ACHN (cell line): ENCODE measurements around the gene IL32.

Source experiments
- DNase-seq: peaks from one replicate; pipeline ENCODE4 v3.0.0-alpha.2; 2015
- in situ Hi-C: cut with HindIII; loops from 2 replicates; pipeline ENCODE4 v1.10.0; 2017; ENCODE audit warnings: low sequenced_read_pairs, low pct_ligation_motif_present, low pct_unique_long_range_greater_than_20kb

IL32 gene

GRCh38 chr16:3098459-3099394, 33.3 kb downstream of the IL32 start, which contains the start of gene ZSCAN10:
TSS of gene ZSCAN10 (minus strand) at chr16:3099294. CDS start at chr16:3092937, 6,357 bp downstream.
- in situ Hi-C loops = no loop called here
- no peak for DNase-seq

GRCh38 chr16:3099395-3099731, 33.9 kb downstream of the IL32 start:
- DNase-seq = no peak
- in situ Hi-C loops = no loop called here

GRCh38 chr16:3099732-3100499, 34.5 kb downstream of the IL32 start:
- in situ Hi-C loops = no loop called here
- DNase-seq = peak; percentile 94

- DNase-seq = peak; percentile 62
- in situ Hi-C loops = no loop called here
Measured at GRCh38 chr16:3101018-3101840, 35.8 kb downstream of the IL32 start.

GRCh38 chr16:3101841-3102470, 36.5 kb downstream of the IL32 start:
- DNase-seq = no peak
- in situ Hi-C loops = no loop called here

- in situ Hi-C loops = no loop called here
- DNase-seq = peak; percentile 93
Measured at GRCh38 chr16:3106205-3106928, 40.9 kb downstream of the IL32 start.

GRCh38 chr16:3112058-3112880, 46.8 kb downstream of the IL32 start, which contains the start of gene ZNF205:
TSS of gene ZNF205 (plus strand) at chr16:3112586. CDS start at chr16:3113431, 845 bp downstream.
- in situ Hi-C loops = no loop called here
- peak; percentile 88 for DNase-seq

GRCh38 chr16:3112881-3113574, 47.6 kb downstream of the IL32 start:
- in situ Hi-C loops = no loop called here
- DNase-seq = no peak

GRCh38 chr16:3113765-3114479, 48.5 kb downstream of the IL32 start:
- in situ Hi-C loops = no loop called here

GRCh38 chr16:3115003-3115402, 49.6 kb downstream of the IL32 start:
- DNase-seq = no peak
- in situ Hi-C loops = no loop called here

More at GRCh38 chr16:3113765-3114479, 48.5 kb downstream of the IL32 start:
- DNase-seq = no peak

- in situ Hi-C loops = no loop called here
- DNase-seq = no peak
Measured at GRCh38 chr16:3115561-3115960, 50.1 kb downstream of the IL32 start.

- in situ Hi-C loops = no loop called here
- no peak for DNase-seq
Measured at GRCh38 chr16:3118204-3118790, 52.9 kb downstream of the IL32 start.

- DNase-seq = no peak
- in situ Hi-C loops = no loop called here
Measured at GRCh38 chr16:3118846-3119245, 53.4 kb downstream of the IL32 start.
